CD8-positive, alpha-beta memory T cell (primary cell): ENCODE data around the gene DOK3. TPM values are rescaled to one million over a fixed set of nuclear protein-coding genes. Genes with fewer than 3 reads are reported as not detected.

ENCODE experiments used
- CTCF ChIA-PET: fragments of 350-600 bp; sonication (Branson Sonifier 250); formaldehyde crosslinking; loops from one replicate; lab custom pipeline; 2021; ENCODE audit warnings: antibody characterized with exemption; lab: Charles Lee
- POLR2A ChIA-PET: fragments of 350-600 bp; sonication (Branson Sonifier 250); formaldehyde crosslinking; loops from one replicate; lab custom pipeline; 2021; ENCODE audit warnings: antibody characterized with exemption; lab: Charles Lee
- DNase-seq, 5 donors: peaks; one replicate each; pipeline versions ENCODE4 v3.0.0 to v3.0.0-alpha.2; 2020 to 2022; ENCODE audit warnings: mixed read lengths in 1 of 5
- H3K27ac ChIP-seq: one replicate; pipeline ENCODE4 v1.7.0; 2013; ENCODE audit warnings: low read depth, mild to moderate bottlenecking, low read length, moderate library complexity
- H3K27me3 ChIP-seq: 2 replicates; pipeline ENCODE4 v1.7.0; 2013; ENCODE audit warnings: low read length, mild to moderate bottlenecking; ENCODE audit not compliant: insufficient read depth, poor library complexity, severe bottlenecking
- H3K36me3 ChIP-seq: 2 replicates; pipeline ENCODE4 v1.7.0; 2013; ENCODE audit warnings: mild to moderate bottlenecking, low read length, moderate library complexity; ENCODE audit not compliant: insufficient read depth
- H3K4me1 ChIP-seq: 2 replicates; pipeline ENCODE4 v1.7.0; 2013; ENCODE audit warnings: mild to moderate bottlenecking, low read length, moderate library complexity; ENCODE audit not compliant: insufficient read depth
- H3K4me3 ChIP-seq: 2 replicates; pipeline ENCODE4 v1.7.0; 2013; ENCODE audit warnings: mild to moderate bottlenecking, low read length
- H3K9me3 ChIP-seq: 2 replicates; pipeline ENCODE4 v1.7.0; 2013; ENCODE audit warnings: mild to moderate bottlenecking, low read length
- H3K27ac Mint-ChIP-seq, 8 donors: one replicate each; pipeline ENCODE4 v1.8.0; 2020 to 2021; ENCODE audit warnings: mixed read lengths in 8 of 8, mild to moderate bottlenecking in 6 of 8, inconsistent platforms in 3 of 8, moderate library complexity in 3 of 8
- H3K27me3 Mint-ChIP-seq, 2 donors: one replicate each; pipeline ENCODE4 v1.8.0; 2020 to 2021; ENCODE audit warnings: mixed read lengths in 2 of 2, mild to moderate bottlenecking in 1 of 2, moderate library complexity in 1 of 2
- H3K36me3 Mint-ChIP-seq, 3 donors: one replicate each; pipeline ENCODE4 v1.8.0; 2020 to 2021; ENCODE audit warnings: mixed read lengths in 3 of 3, inconsistent platforms in 1 of 3, mild to moderate bottlenecking in 1 of 3
- H3K4me1 Mint-ChIP-seq, 3 donors: one replicate each; pipeline ENCODE4 v1.8.0; 2020 to 2021; ENCODE audit warnings: mixed read lengths in 3 of 3, inconsistent platforms in 1 of 3, mild to moderate bottlenecking in 1 of 3
- H3K4me3 Mint-ChIP-seq, 7 donors: one replicate each; pipeline ENCODE4 v1.8.0; 2020 to 2021; ENCODE audit warnings: mixed read lengths in 7 of 7, mild to moderate bottlenecking in 6 of 7, moderate library complexity in 4 of 7, inconsistent platforms in 2 of 7
- H3K9me3 Mint-ChIP-seq, 5 donors: one replicate each; pipeline ENCODE4 v1.8.0; 2020 to 2022; ENCODE audit warnings: mixed read lengths in 5 of 5, mild to moderate bottlenecking in 3 of 5, moderate library complexity in 2 of 5, inconsistent platforms in 1 of 5
- polyA plus RNA-seq: library from polyadenylated mRNA; unstranded; fragments of 300-500 nt; fragmentation: Illumina TruSeq; gene quantifications from one replicate; pipeline ENCODE4 v1.2.3, GENCODE V29; 2021
- total RNA-seq, 2 experiments: library from RNA; stranded (reverse); gene quantifications; one replicate each; pipeline ENCODE4 v1.2.3, GENCODE V29; 2021

Gene DOK3
- total and polyA plus RNA-seq, 3 experiments from 2014 or later, result 0.08 to 5.1 (median 4.2) TPM

DNA sequence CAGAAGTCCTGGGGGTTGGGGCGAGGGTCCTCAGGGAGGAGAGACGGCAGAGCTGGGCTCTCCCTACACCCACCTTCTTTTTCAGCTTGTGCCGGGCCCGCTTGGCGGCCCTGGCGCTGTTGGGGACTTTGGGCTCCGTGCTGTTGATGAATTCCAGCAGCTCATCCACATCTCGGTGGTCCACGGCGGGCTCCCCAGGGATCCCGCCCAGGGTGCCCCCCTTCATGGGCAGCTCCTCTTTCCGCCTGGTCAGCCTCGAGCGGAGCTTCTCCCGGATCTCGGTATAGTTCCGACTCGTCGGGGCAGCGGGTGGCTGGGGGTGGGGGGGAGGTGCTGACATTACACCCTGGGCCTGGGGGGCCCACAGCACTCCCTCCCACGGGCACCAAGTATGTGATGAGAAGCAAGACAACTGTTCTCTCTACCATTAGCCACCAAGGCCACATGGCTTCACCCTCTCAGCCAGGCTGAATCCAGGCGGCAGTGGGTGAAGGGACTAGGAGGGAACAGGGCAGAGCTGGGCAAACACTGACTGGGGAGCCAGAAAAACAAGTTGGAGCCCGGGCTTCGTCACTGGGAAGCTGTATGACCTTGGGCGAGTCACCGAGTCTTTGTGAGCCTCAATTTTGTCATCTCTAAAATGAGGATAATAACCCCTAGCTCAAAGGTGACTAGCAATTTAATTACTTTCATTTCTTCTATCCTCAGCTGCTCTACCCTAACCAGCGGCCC, 21.7 kb upstream of the DOK3 start:
- Histone ChIP-seq H3K9me3 (no peaks in the 10 kb centered on the region), H3K27me3 (no peaks in the 10 kb centered on the region), H3K36me3 (peaks cover 33% of the 10 kb centered on the region), H3K4me1 (no peaks in the 10 kb centered on the region), H3K27ac (no peak overlapping the region), H3K4me3 (no peak overlapping the region)
- Mint-ChIP-seq H3K4me3 (no peak overlapping the region), H3K27me3 (no peaks in the 10 kb centered on the region), H3K9me3 (no peaks in the 10 kb centered on the region), H3K4me1 (peaks cover 0 to 5% (median 4%) of the 10 kb centered on the region in 3 donors), H3K36me3 (peaks cover 0 to 43% (median 14%) of the 10 kb centered on the region in 3 donors), H3K27ac (no peak overlapping the region)
- CTCF ChIA-PET, result interaction anchor here (1.4 kb wide), 1 partner anchor 30 kb away, joined by 4 read pairs; no protein-coding TSS in a partner anchor
- DNase-seq, result peak in 1 of 5 donors; percentile 27
- POLR2A ChIA-PET, result no interaction called here

DNA sequence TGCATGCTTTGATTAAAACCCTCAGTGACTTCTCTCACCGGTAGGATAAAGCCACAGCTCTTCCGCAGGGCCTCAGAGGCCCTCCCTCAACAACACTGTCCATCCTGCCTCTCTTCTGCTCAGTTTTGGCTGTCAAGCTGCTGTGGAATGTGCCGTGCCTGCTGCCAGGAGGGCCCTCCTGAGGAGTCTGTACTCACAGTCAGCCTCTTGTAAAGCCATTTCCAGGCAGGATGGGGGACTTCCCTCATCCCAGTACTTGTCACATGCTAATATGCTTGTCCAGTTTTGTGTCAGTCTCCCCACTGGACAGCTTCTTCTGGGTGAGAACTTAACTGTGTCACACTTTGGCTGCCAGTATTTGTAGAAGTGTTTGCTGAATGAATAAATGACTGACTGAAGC, 21.0 kb upstream of the DOK3 start:
- Mint-ChIP-seq H3K27ac (peak overlapping the region in 3 of 8 donors; percentile 18 to 93 (median 84)), H3K4me1 (peaks cover 0 to 5% (median 4%) of the 10 kb centered on the region in 3 donors), H3K36me3 (peaks cover 0 to 37% (median 14%) of the 10 kb centered on the region in 3 donors), H3K9me3 (no peaks in the 10 kb centered on the region), H3K4me3 (no peak overlapping the region), H3K27me3 (no peaks in the 10 kb centered on the region)
- Histone ChIP-seq H3K4me1 (no peaks in the 10 kb centered on the region), H3K4me3 (no peak overlapping the region), H3K27ac (no peak overlapping the region), H3K36me3 (peaks cover 27% of the 10 kb centered on the region), H3K9me3 (no peaks in the 10 kb centered on the region), H3K27me3 (no peaks in the 10 kb centered on the region)
- DNase-seq, result peak in 1 of 5 donors; percentile 8
- CTCF ChIA-PET, result interaction anchor here (1.4 kb wide), 1 partner anchor 29 kb away, joined by 4 read pairs; no protein-coding TSS in a partner anchor
- POLR2A ChIA-PET, result no interaction called here

DNA sequence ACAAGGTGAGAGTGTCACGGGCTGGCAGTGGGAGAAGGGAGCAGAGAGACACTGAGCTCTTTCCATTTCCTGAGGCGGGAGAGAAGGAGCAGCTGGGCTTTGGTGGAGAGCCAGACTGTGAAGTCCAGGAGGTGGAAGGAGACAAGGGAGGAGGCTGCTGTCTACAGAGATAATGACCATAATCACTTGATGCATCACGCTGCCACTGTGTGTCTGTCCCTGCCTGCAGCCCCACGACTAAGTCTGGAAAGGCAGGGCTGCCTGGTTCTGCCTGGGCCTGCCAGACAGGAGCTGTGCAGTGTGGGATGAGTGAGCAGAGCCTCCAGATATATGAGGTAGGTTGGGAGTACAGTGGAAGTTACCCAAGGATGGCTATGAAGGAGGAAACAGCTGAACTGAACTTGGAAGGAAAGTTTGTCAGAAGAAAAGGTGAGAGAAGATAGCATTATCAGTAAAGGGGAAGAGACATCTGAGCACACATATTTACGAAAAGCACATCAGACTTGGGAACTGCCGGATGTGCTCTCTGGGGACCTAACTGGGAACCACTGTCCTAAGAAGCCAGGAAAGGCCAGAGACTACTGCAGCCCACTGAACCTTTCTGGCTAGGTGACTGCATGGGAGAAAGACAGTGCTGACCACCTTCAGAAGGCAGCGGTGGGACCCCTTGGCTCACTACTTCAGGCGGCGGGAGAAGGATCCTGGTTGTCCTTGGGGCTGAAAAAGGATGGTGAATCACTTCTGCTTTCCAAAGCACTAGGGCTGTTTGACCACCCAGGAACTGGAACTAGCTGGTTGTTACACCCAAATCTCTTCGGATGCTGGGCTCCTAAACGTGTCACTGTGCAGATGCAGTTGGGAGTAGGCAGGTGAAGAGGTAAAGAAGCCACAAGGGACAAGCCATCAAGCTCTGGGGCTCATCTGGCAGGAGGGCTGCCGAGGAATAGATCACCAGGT, 19.9 kb upstream of the DOK3 start:
- no peaks in the 10 kb centered on the region for H3K9me3 ChIP-seq
- no peaks in the 10 kb centered on the region for H3K27me3 ChIP-seq
- Mint-ChIP-seq H3K27ac (peak overlapping the region in 3 of 8 donors; percentile 36 to 83 (median 47)), H3K27me3 (no peaks in the 10 kb centered on the region), H3K9me3 (no peaks in the 10 kb centered on the region), H3K36me3 (peaks cover 0 to 30% (median 10%) of the 10 kb centered on the region in 3 donors), H3K4me3 (no peak overlapping the region), H3K4me1 (peaks cover 0 to 5% (median 4%) of the 10 kb centered on the region in 3 donors)
- H3K4me3 ChIP-seq, result no peak overlapping the region
- ChIA-PET POLR2A (no interaction called here), CTCF (interaction anchor here (1.0 kb wide), 1 partner anchor 10 kb away, joined by 3 read pairs; no protein-coding TSS in a partner anchor)
- peak in 1 of 5 donors; percentile 31 for DNase-seq
- peaks cover 25% of the 10 kb centered on the region for H3K36me3 ChIP-seq
- no peaks in the 10 kb centered on the region for H3K4me1 ChIP-seq
- no peak overlapping the region for H3K27ac ChIP-seq

DNA sequence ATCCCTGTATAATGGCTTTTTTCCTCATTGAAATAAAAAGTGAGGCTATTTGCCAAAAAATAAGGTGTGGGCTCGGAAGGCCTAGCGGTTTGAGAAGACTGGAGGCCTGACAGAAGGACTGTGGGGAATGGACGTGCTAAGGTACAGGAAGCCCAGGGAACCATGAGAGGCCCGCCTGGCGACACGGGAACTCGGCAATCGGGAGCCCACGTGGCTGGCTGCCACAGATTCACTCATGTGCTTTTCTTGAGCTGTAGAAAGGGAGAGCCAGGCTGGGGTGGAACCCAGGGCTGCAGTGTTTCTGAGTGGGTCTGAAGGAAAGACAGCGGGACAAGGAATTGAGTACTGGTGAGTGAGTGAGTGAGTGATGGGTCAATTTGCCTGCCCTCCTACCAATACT, 19.0 kb upstream of the DOK3 start:
- H3K36me3 Mint-ChIP-seq, result peaks cover 0 to 27% (median 8%) of the 10 kb centered on the region in 3 donors
- H3K9me3 Mint-ChIP-seq, result no peaks in the 10 kb centered on the region
- H3K4me1 Mint-ChIP-seq, result peaks cover 0 to 4% (median 1%) of the 10 kb centered on the region in 3 donors
- CTCF ChIA-PET, result interaction anchor here (1.6 kb wide), 1 partner anchor 19 kb away, joined by 3 read pairs; no protein-coding TSS in a partner anchor
- no peak overlapping the region for H3K4me3 Mint-ChIP-seq
- H3K4me1 ChIP-seq, result no peaks in the 10 kb centered on the region
- no peak overlapping the region for H3K27ac Mint-ChIP-seq
- POLR2A ChIA-PET, result no interaction called here
- peak in 1 of 5 donors; percentile 26 for DNase-seq
- H3K36me3 ChIP-seq, result peaks cover 26% of the 10 kb centered on the region
- no peaks in the 10 kb centered on the region for H3K27me3 ChIP-seq
- no peaks in the 10 kb centered on the region for H3K9me3 ChIP-seq
- no peaks in the 10 kb centered on the region for H3K27me3 Mint-ChIP-seq
- H3K4me3 ChIP-seq, result no peak overlapping the region
- H3K27ac ChIP-seq, result no peak overlapping the region

DNA sequence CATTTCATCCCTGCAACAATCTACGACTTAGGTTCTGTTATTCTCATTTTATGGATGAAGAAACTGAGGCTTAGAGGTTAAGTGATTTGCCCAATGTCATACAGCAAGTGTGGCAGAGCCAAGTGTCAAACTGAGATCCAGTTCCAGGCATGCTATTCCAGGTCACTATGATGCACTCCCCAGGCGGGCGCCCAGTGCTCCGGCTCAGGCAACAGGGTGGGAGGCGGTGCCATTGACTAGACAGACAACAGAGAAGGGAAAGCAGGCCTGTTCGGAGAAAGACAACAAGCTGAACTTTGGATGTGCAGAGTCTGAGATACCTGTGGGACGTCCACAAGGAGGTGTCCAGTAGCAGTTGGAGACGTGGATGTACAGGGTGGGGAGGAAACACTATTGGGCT, 18.0 kb upstream of the DOK3 start:
- Mint-ChIP-seq H3K27ac (no peak overlapping the region), H3K27me3 (no peaks in the 10 kb centered on the region)
- POLR2A ChIA-PET, result no interaction called here

DNA sequence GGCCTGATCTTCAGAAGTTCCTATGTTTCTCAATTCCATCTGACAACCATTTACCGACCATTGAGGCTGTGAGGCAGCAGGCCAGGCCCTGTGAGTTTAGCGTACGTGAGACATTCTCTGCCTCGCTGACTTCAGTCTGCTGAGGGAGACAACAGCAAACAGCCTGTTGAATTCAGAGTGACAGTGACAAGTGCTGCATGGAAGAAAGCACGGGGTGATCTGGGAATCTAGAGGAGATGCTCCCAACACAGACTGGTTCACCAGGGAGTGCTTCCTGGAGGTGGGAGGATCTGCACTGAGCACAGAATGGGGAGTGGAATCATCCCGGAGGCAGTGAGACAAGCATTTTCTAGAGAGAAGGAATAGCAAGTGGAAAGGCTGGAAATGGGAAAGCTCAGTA, 17.2 kb upstream of the DOK3 start:
- no peaks in the 10 kb centered on the region for H3K9me3 ChIP-seq
- peaks cover 0 to 20% (median 6%) of the 10 kb centered on the region in 3 donors for H3K36me3 Mint-ChIP-seq
- H3K27ac ChIP-seq, result no peak overlapping the region
- no peaks in the 10 kb centered on the region for H3K27me3 ChIP-seq
- CTCF ChIA-PET, result no interaction called here
- H3K36me3 ChIP-seq, result peaks cover 21% of the 10 kb centered on the region
- no peak overlapping the region for H3K4me3 ChIP-seq
- H3K9me3 Mint-ChIP-seq, result no peaks in the 10 kb centered on the region
- POLR2A ChIA-PET, result no interaction called here
- H3K4me1 Mint-ChIP-seq, result peaks cover 3 to 4% (median 4%) of the 10 kb centered on the region in 3 donors
- no peak for DNase-seq
- no peak overlapping the region for H3K4me3 Mint-ChIP-seq
- H3K4me1 ChIP-seq, result no peaks in the 10 kb centered on the region
- H3K27ac Mint-ChIP-seq, result no peak overlapping the region
- H3K27me3 Mint-ChIP-seq, result no peaks in the 10 kb centered on the region

More for the DNA sequence above, 18.0 kb upstream of the DOK3 start:
- CTCF ChIA-PET, result interaction anchor here (1.6 kb wide), 1 partner anchor 20 kb away, joined by 3 read pairs; no protein-coding TSS in a partner anchor
- H3K4me1 ChIP-seq, result no peaks in the 10 kb centered on the region
- no peak overlapping the region for H3K4me3 ChIP-seq
- no peak overlapping the region for H3K27ac ChIP-seq
- H3K9me3 ChIP-seq, result no peaks in the 10 kb centered on the region
- H3K27me3 ChIP-seq, result no peaks in the 10 kb centered on the region
- H3K4me1 Mint-ChIP-seq, result peaks cover 0 to 4% (median 0%) of the 10 kb centered on the region in 3 donors
- H3K36me3 ChIP-seq, result peaks cover 26% of the 10 kb centered on the region
- DNase-seq, result peak in 1 of 5 donors; percentile 20
- no peaks in the 10 kb centered on the region for H3K9me3 Mint-ChIP-seq
- peaks cover 0 to 24% (median 8%) of the 10 kb centered on the region in 3 donors for H3K36me3 Mint-ChIP-seq
- no peak overlapping the region for H3K4me3 Mint-ChIP-seq

DNA sequence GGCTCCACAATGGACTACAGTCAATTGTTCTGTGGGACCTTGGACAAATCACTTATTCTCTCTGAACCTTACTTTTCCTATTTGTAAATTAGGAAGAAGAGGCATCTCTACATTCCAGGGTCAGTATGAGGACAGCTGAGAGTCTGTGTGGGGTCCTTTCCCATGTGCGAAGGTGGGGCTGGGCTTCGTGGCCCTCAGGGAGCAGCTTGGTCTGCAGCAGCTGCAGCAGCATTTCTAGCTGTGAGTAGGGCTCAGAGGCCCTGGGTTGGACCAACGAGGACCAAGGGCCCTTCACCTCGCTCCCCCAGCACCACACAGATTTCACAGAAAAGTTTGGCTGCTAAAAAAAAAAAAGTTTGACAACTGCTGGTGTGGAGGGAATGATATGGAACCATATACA, 16.6 kb upstream of the DOK3 start:
- Histone ChIP-seq H3K27ac (no peak overlapping the region), H3K36me3 (peaks cover 22% of the 10 kb centered on the region), H3K9me3 (no peaks in the 10 kb centered on the region), H3K4me1 (peaks cover 5% of the 10 kb centered on the region), H3K4me3 (no peak overlapping the region), H3K27me3 (no peaks in the 10 kb centered on the region)
- Mint-ChIP-seq H3K4me3 (no peak overlapping the region), H3K36me3 (peaks cover 0 to 22% (median 5%) of the 10 kb centered on the region in 3 donors), H3K9me3 (no peaks in the 10 kb centered on the region), H3K4me1 (peaks cover 9 to 10% (median 10%) of the 10 kb centered on the region in 3 donors), H3K27me3 (no peaks in the 10 kb centered on the region), H3K27ac (no peak overlapping the region)
- CTCF ChIA-PET, result interaction anchor here (1.5 kb wide), 1 partner anchor 20 kb away, joined by 3 read pairs; no protein-coding TSS in a partner anchor
- POLR2A ChIA-PET, result no interaction called here
- DNase-seq, result peak in 1 of 5 donors; percentile 15
